Mesodermal cell (in vitro differentiated cells): ENCODE measurements around the gene NUS1.
"Not testable (repeated sequence)": the region's sequence is repeated elsewhere in the genome, so short reads cannot be mapped to it uniquely, and the experiment has no call there.

Experiments
- H3K27ac ChIP-seq: 2 replicates; pipeline ENCODE4 v1.7.0; 2013; ENCODE audit warnings: mild to moderate bottlenecking, low read depth, low read length, moderate library complexity; ENCODE audit not compliant: severe bottlenecking
- H3K36me3 ChIP-seq: 2 replicates; pipeline ENCODE4 v1.7.1; 2013; ENCODE audit warnings: mild to moderate bottlenecking, low read length, moderate library complexity; ENCODE audit not compliant: control insufficient read depth, insufficient read depth
- H3K4me1 ChIP-seq: one replicate; pipeline ENCODE4 v1.7.1; 2013; ENCODE audit warnings: mild to moderate bottlenecking, low read length; ENCODE audit not compliant: insufficient read depth, control insufficient read depth, poor library complexity, severe bottlenecking
- H3K4me3 ChIP-seq: 2 replicates; pipeline ENCODE4 v1.7.0; 2013; ENCODE audit warnings: low read length, control low read depth, mild to moderate bottlenecking; ENCODE audit not compliant: insufficient read depth, poor library complexity, severe bottlenecking; ENCODE audit errors: extremely low read depth
- H3K9me3 ChIP-seq: 2 replicates; pipeline ENCODE4 v1.7.1; 2013; ENCODE audit warnings: mild to moderate bottlenecking, low read length, moderate library complexity; ENCODE audit not compliant: control insufficient read depth
- WGBS, 2 experiments: methylation state at CpG; one replicate each; pipeline ENCODE4 v1.1.5; 2013; ENCODE audit warnings: missing lambda C conversion rate in 2 of 2; ENCODE audit not compliant: insufficient coverage in 2 of 2; 5-methylcytosine and 5-hydroxymethylcytosine counted together

NUS1 gene

GRCh38 chr6:117675658-117676301 is 511 bp downstream of the NUS1 start:
- 0 to 2% methylated on average over 9 to 14 of the region's 62 CpGs for WGBS, 2 experiments
- Histone ChIP-seq H3K36me3 (peaks cover 32% of the 10 kb centered on the region), H3K27ac (peak overlapping the region; percentile 39), H3K4me3 (peak overlapping the region; percentile 67)
- not testable (repeated sequence) for H3K4me1 ChIP-seq, H3K9me3 ChIP-seq

GRCh38 chr6:117676577-117677218 is 1.4 kb downstream of the NUS1 start:
- no peak overlapping the region for H3K27ac ChIP-seq
- WGBS, 2 experiments, result 60 to 61% methylated on average over 3 to 5 of the region's 6 CpGs
- H3K4me1 ChIP-seq, result no peaks in the 10 kb centered on the region
- H3K36me3 ChIP-seq, result peaks cover 32% of the 10 kb centered on the region
- no peaks in the 10 kb centered on the region for H3K9me3 ChIP-seq
- peak overlapping the region; percentile 67 for H3K4me3 ChIP-seq

- Histone ChIP-seq H3K9me3 (no peaks in the 10 kb centered on the region), H3K27ac (no peak overlapping the region), H3K4me3 (no peak overlapping the region), H3K36me3 (peaks cover 32% of the 10 kb centered on the region), H3K4me1 (no peaks in the 10 kb centered on the region)
- 96 to 100% methylated on average over 1 to 5 of the region's 5 CpGs for WGBS, 2 experiments
Observed at GRCh38 chr6:117677553-117678141, 2.4 kb downstream of the NUS1 start.

GRCh38 chr6:117681162-117681741 is 6.0 kb downstream of the NUS1 start:
- Histone ChIP-seq H3K4me3 (no peak overlapping the region), H3K36me3 (peaks cover 38% of the 10 kb centered on the region), H3K4me1 (no peaks in the 10 kb centered on the region), H3K27ac (no peak overlapping the region), H3K9me3 (no peaks in the 10 kb centered on the region)
- 20% methylated on average over 1 of the region's 3 CpGs; no CpG with 5 or more reads in 1 of the 2 experiments for WGBS, 2 experiments

- Histone ChIP-seq H3K9me3 (no peaks in the 10 kb centered on the region), H3K4me1 (no peaks in the 10 kb centered on the region), H3K4me3 (no peak overlapping the region), H3K36me3 (peaks cover 24% of the 10 kb centered on the region), H3K27ac (no peak overlapping the region)
- no CpG with 5 or more reads among the region's 1 CpG for WGBS, 2 experiments
Observed at GRCh38 chr6:117684749-117685148, 9.5 kb downstream of the NUS1 start.

- Histone ChIP-seq H3K4me3 (no peak overlapping the region), H3K36me3 (peaks cover 20% of the 10 kb centered on the region), H3K4me1 (no peaks in the 10 kb centered on the region), H3K9me3 (no peaks in the 10 kb centered on the region), H3K27ac (no peak overlapping the region)
- WGBS, 2 experiments, result 100% methylated on average over 1 of the region's 2 CpGs
Observed at GRCh38 chr6:117685359-117685758, 10.1 kb downstream of the NUS1 start.

GRCh38 chr6:117687021-117687648 is 11.9 kb downstream of the NUS1 start:
- Histone ChIP-seq H3K4me1 (no peaks in the 10 kb centered on the region), H3K36me3 (peaks cover 22% of the 10 kb centered on the region), H3K4me3 (no peak overlapping the region), H3K9me3 (no peaks in the 10 kb centered on the region), H3K27ac (no peak overlapping the region)
- WGBS, 2 experiments, result 50 to 86% methylated on average over 1 of the region's 1 CpG

- H3K36me3 ChIP-seq, result peaks cover 23% of the 10 kb centered on the region
- WGBS, 2 experiments, result 82 to 94% methylated on average over 3 to 4 of the region's 4 CpGs
Observed at GRCh38 chr6:117689584-117689983, 14.3 kb downstream of the NUS1 start.

GRCh38 chr6:117706504-117706903 is 31.2 kb downstream of the NUS1 start:
- Histone ChIP-seq H3K27ac (no peak overlapping the region), H3K9me3 (no peaks in the 10 kb centered on the region), H3K4me1 (no peaks in the 10 kb centered on the region), H3K4me3 (no peak overlapping the region), H3K36me3 (peaks cover 49% of the 10 kb centered on the region)
- WGBS, 2 experiments, result 92 to 95% methylated on average over 2 of the region's 3 CpGs

More at GRCh38 chr6:117689584-117689983, 14.3 kb downstream of the NUS1 start:
- not testable (repeated sequence) for H3K27ac ChIP-seq, H3K4me1 ChIP-seq, H3K4me3 ChIP-seq, H3K9me3 ChIP-seq

- H3K9me3 ChIP-seq, H3K4me3 ChIP-seq, H3K27ac ChIP-seq, H3K4me1 ChIP-seq: not testable (repeated sequence)
- peaks cover 46% of the 10 kb centered on the region for H3K36me3 ChIP-seq
- no CpG with 5 or more reads among the region's 7 CpGs for WGBS, 2 experiments
Observed at GRCh38 chr6:117706936-117707509, 31.8 kb downstream of the NUS1 start.
